Stimulated activated CD4-positive, alpha-beta T cell treated with anti-CD3 and anti-CD28 coated beads, Interleukin-12 subunit alpha, Interleukin-12 subunit beta, amount 100 ng/mL, for 24 hours (primary cell): ENCODE results near the gene NFE2L1.
"Not testable (repeated sequence)": the region's sequence is repeated elsewhere in the genome, so short reads cannot be mapped to it uniquely, and the experiment has no call there.

ENCODE experiments used
- DNase-seq, 2 experiments: peaks; one replicate each; pipeline ENCODE4 v3.0.0-alpha.2; 2020; ENCODE audit warnings: low read depth in 2 of 2

NFE2L1 gene

DNA sequence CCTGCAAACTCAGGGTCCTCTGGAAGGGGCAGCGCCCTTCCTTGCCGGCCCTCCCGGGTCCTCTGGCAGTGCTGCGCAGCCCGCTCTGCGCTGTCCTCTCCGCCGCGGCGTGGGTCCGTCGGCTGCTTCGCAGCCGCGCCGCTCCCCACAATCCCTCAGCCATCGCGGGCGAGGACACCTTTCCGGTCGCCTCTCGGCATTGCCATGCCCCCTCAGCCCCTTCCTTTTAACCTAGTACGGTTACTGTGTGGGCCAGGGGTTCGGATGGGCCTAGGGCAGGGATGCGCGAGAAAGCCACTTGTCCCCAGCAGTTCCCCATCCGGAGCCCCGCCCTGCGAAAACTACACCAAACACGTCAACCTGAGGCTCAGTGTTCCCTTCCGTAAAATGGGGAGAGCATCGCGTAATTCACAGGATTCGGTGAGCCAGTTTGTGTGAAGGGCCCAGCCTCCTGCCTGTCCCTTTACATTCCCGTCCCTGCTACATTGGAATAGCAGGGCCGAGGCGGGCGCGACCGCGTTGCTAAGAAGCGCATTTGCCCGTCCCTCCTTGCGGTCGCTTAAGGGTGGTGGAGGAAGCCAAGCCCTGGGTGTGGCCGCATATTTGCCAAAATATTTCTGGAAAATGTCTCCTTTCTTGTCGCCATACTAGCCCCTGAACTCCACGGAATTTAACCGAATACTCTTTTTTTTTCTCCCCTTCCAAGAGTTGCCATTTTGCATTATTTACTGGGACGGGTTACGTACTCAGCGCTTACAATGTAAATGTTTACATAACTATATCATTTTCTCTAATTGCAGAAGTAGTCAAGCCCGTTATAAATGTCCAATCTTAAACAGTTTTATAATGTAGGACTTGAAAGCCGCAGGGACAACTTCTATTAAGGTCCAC, 23.8 kb upstream of the NFE2L1 start:
- no peak for DNase-seq

GRCh38 chr17:48025040-48025903, 22.9 kb upstream of the NFE2L1 start:
- DNase-seq = peak; percentile 96 to 98

DNA sequence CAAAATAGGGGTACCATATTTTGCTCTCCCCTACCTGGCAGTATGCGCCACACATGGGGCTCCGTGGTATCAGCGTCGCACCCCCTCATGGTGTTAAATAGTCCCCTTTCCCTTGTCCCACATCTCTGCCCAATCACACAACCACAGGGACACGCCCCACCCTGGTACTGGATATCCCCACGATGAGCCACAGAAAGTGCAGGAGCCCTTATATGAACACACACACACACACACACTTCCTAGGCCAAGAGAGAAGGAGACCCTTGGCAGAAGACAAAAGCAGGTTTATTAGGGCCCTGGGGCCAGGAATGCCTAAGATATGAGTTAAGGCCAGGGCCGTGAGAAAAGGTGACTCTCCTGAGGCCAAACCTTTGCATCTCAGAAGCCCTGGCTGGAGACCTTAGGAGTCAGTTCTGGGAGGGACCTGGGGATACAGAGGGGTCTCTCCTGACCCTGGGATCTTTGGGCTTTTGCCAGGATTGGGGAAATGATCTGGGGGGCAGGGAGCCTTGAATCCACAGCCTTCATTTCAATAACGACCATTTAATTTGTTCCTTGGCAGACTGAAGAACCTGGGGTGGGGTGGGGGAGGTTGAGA, 22.2 kb upstream of the NFE2L1 start:
- DNase-seq = no peak

DNA sequence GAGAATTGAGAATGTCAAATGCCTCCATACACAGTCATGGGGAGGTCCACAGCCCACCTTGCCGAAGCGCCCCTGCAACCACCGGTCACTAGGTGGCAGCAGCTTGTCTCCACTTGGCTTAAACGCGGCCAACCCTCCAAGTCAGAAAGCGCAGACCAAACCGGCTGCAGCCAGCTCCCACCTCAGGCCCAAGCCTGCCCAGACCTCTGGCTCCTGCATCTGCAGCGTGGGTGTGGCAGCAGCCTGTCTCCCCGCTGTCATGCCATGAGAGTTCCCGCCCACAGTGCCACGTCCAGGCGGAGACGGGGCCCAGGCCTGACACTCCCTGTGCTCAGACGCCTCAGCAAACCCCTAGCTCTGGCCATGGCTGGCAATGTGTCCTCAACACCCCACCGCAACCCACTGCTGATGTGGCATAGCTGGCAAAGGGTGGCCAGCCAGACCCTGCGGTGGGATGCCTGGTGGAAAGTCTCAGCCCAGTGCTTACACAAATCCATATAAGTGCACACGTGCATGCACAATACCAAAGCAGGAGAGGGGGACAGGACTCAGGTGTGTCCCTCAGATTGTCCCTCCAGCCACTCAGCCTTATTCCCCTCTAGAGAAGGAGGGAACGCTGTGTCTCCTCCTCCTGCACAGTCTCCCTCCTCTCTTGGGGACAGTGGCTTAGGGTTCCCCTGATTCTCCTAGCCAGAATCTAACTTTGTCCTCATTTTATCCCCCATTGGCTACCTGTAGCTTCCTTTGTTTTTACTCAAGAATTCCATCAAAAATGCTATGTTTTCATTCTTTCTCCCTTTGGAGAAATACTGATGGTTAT, 21.4 kb upstream of the NFE2L1 start:
- DNase-seq = peak; percentile 44 to 59

DNA sequence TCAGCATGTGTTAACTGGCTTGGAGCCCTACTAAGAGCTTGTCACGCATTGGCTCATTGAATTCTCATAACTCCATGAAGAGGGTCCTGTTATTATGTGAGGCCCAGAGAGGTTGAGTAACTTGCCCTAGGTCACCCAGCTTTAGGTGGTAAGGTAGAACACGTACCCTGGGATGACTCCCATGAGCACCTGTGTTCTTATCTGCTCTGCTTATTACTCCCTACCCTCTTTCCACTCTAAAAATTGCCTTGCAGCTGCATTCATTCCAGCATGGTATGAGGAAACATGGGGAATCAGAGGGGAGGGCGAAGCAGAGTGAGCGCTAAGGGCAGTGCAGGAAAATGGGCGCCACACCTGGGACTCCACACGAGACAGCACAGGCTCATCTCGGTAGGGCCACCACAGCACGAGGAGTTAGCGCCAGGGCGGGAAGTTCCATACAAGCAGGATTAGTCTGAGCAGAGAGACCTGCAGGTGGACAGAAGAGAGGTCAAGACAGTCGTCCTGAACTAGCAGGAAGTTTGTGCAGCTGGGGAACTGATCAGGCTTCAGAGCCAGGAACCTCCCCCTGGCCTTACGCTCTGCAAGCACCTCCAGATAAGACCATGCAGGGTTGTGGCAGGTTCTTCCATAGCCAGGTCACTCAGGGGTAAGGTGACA, 20.7 kb upstream of the NFE2L1 start:
- no peak for DNase-seq

DNA sequence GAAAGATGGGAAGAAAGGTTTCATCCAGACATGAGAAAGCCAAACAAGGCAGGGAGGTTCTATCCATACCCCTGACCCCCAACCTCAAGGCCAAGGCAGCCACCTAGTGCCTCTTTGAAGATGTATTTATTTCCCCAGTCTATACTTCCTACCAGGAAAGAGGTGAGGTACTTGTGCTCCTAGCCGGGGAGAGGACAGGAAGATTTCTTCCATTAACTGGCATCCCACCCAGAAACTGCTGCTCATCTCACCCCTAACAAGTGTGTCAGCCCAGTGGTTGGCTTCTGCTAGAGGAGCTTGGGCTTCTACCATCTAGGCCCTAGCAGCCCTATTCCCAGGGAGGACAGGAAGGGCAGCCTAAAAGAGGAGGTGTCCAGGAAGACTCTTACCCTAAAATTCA, 19.4 kb upstream of the NFE2L1 start:
- DNase-seq = no peak

DNA sequence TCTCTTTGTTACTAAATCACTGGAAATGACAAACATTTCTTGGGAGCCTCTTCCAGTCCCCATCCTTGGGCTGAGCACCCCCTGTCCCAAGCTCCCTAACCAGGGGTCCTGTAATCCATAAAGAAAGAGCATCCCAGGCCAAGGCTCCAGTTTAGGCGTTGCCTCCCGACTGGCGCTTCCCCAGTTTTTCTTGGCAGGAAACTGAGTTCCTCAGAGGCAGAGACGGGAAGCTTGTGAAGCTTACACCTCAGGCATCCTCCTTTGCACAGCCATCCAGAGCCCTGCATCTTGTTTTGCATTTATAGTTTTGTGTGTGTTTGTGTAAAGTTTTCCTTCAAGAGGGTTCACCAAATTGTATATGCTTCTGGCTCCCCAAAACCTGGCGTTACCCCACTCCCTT, 17.6 kb upstream of the NFE2L1 start:
- DNase-seq = no peak

- no peak for DNase-seq
These were observed 16.2 kb upstream of the NFE2L1 start for GRCh38 chr17:48031966-48032365.

- not testable (repeated sequence) for DNase-seq
These were observed 13.4 kb upstream of the NFE2L1 start for GRCh38 chr17:48034734-48035133.

DNA sequence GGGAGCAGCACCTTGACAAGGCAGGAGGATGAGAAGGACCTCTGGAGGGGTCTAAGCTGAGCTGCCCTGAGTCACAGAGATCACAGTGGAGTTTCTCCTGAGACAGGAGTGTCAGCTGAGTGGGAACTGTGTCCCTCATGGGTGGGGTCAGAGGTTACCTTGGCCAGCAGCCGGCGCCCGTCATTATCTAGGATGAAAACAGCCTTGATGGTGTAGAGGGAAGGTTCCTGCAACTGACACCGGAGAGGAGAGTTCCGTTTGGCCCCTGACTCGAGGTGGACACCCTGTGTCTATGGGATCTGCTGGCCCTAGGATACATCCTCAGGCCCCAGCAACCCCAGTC, 11.5 kb upstream of the NFE2L1 start:
- DNase-seq = no peak

- DNase-seq = peak; percentile 36 to 47
These were observed 10.9 kb upstream of the NFE2L1 start, which contains the start of gene COPZ2 for GRCh38 chr17:48037036-48037837. TSS of gene COPZ2 (minus strand) at chr17:48037797. CDS start at chr17:48037777, 20 bp downstream.

DNA sequence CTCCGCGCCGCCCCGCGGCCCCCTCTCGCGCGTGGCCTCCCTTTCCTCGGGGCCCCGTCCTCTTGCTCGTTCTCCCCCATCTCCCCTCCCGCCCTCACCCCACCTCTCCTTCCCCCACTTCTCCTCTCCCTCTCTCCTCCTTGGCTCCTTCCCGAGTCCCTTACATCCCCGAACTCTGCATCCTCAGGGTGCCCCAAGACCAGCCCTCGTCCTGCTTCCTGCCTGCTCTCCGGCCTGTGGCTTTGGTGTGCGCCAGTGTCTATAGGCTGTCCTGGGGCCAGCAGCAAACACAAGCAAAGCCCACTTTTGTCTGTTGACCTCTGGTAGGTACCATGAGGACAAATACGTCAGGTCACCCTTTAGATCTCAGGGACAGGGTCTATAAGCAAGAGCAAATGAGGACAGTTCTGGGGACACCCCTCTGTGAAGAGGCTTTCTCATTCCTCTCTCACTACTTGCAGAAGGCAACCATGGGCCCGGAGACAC, 10.3 kb upstream of the NFE2L1 start:
- no peak for DNase-seq

DNA sequence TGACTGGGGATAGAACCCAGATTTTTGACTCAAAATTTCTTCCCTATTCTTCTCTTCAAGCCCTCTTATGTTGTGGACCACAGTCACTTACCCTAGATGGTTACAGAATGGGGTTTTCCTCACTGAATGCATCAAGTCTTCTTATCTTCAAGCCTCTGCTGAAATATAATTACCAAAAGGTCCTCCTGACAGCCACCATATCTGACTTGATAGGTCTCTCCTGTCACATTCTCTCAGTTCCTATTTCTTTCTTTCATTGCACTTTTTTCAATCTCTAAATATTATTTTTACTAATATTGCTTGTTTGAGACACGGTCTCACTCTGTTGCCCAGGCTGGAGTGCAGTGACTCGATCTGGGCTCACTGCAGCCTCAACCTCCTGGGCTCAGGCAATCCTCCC, 9.5 kb upstream of the NFE2L1 start:
- no peak for DNase-seq

- DNase-seq = no peak
These were observed 5.0 kb upstream of the NFE2L1 start for GRCh38 chr17:48043176-48043575.

DNA sequence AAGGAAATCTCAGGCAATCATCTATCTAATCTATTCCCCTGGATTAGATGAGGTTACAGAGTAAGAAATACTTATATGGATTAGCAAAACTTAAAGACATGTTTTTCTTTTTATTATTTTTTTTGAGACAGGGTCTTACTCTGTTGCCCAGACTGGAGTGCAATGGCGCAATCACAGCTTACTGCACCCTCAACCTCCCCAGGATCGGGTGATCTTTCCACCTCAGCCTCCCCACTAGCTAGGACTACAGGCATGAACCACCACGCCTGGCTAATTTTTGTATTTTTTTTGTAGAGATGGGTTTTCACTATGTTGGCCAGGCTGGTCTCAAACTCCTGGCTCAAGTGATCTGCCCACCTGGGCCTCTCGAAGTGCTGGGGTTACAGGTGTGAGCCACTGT, 3.3 kb upstream of the NFE2L1 start:
- DNase-seq = no peak

DNA sequence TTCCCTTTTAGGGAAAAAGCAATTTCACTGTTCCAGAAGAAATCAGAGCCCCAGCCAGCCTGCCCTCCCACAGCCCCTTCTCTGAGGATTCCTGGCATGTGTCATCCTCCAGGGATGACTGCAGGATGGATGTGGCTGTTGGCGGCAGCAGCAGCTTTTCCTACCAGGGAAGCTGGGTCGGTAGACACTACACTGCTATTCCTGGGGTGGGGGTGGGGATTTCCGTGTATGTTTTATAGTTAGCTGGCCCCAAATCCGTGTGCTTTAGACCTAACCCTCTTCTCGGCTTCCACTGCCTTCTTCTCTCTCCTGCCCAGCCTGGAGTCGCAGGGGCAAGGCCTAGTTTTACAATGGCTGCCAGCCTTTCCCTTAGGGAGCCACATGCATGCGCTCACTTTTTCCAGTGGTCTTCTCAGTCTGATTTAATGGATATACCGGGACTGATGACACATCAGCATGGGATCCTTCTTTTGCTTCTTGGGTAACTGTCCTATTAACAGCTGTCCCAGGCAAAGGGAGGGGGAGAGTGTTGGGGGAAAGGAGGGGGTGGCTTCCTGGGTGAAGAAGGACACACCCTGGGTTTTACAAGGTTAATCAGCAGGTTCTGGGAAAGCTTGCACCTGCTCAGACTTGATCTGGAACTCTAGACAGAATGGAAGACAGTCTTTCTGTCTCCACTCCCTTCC, 2.7 kb upstream of the NFE2L1 start:
- DNase-seq = no peak

DNA sequence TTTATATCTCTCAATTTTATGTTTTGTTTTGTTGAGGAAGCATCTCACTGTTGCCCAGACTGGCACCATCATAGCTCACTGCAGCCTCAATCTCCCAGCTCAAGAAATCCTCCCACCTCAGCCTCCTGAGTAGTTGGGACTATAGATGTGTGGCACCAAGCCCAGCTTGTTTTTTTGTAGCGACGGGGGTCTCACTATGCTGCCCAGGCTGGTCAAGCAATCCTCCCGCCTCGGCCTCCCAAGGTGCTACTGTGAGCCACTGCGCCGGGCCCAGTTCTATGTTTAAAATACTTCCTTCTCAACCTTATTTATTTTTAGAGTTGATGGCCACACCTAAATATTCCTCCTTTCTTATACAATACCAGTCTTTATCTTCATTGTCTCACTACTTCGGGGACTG, 1.9 kb upstream of the NFE2L1 start:
- DNase-seq = no peak

DNA sequence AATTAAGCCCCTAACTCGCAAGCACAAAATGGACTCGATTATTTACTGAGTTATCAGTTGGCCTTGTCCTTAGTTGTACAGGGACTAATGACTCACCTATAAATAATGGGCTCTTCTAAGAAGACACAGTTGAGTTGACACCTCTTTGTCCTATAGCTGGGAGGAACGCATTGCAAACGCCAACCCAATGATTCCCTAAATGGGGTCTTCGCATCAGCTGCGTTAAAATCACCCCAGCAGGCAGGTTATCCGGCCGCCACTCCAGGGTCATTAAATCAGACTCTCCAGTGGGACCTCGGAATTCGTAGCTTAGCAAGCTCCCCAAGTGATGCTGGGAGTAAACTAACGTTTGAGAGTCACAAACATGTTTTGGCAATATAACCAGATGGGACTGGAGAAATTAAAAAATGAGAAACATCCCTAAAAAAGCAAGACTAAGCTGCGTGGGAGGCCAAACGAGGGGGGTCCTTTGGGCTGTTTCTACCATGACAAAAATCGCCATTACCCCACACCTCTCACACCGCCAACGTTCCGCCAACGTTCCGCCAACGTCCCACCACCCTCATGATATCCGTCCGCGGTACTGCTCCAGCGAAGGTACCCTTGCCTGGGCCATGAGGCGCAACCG, 932 bp upstream of the NFE2L1 start:
- no peak for DNase-seq
